ENCODE measurements around the gene PPP1R3E. TPM values are rescaled to one million over a fixed set of nuclear protein-coding genes. Genes with fewer than 3 reads are reported as not detected.
A peak's percentile ranks its signal among the peaks of the same experiment; 100 is the strongest.
"Not testable (repeated sequence)": the region's sequence is repeated elsewhere in the genome, so short reads cannot be mapped to it uniquely, and the experiment has no call there.

The PPP1R3E gene
- total RNA-seq, 1 donor: 10.9 TPM

DNA sequence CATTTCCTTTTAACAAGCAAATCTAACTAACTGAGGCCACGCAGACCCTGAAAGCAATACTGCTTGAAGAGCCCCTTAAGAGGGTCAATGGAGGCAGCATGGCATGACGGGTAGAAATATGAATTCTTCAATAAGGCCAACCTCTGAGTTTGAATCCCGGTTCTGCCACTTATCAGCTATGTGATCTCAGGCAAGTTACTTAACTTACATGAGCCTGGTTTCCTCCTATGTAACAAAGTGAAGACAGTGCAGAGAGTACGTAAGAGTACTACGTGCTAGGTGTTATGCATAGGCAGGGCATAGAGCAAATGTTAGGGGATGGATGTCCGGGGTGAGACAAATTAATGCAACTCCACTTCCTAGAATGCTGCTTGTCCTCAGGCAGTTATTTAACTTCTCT is 21.4 kb downstream of the PPP1R3E start:
- H3K4me3 ChIP-seq (ENCODE audit: low read depth, low read length): no peak overlapping the region
- no peak for DNase-seq (ENCODE audit: low read depth)
- TF ChIP-seq, protein P1, sequence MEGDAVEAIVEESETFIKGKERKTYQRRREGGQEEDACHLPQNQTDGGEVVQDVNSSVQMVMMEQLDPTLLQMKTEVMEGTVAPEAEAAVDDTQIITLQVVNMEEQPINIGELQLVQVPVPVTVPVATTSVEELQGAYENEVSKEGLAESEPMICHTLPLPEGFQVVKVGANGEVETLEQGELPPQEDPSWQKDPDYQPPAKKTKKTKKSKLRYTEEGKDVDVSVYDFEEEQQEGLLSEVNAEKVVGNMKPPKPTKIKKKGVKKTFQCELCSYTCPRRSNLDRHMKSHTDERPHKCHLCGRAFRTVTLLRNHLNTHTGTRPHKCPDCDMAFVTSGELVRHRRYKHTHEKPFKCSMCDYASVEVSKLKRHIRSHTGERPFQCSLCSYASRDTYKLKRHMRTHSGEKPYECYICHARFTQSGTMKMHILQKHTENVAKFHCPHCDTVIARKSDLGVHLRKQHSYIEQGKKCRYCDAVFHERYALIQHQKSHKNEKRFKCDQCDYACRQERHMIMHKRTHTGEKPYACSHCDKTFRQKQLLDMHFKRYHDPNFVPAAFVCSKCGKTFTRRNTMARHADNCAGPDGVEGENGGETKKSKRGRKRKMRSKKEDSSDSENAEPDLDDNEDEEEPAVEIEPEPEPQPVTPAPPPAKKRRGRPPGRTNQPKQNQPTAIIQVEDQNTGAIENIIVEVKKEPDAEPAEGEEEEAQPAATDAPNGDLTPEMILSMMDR (IDR thresholded peaks at IDR 0.05; ENCODE audit: insufficient read depth, low read length): no peak

DNA sequence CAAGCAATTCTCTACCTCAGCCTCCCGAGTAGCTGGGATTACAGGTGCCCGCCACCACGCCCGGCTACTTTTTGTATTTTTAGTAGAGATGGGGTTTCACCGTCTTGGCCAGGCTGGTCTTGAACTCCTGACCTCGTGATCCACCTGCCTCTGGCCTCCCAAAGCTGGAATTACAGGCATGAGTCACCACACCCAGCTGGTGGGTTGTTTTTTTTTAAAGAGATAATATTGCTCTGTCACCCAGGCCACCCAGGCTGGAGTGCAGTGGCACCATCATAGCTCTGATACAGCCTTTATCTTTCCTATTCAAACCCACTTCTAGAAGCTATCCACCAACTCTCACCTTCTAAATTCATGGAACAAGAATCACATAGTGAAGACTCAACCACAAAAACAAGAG is 24.7 kb downstream of the PPP1R3E start:
- not testable (repeated sequence) for H3K4me3 ChIP-seq (ENCODE audit: low read depth, low read length); DNase-seq (ENCODE audit: low read depth)

DNA sequence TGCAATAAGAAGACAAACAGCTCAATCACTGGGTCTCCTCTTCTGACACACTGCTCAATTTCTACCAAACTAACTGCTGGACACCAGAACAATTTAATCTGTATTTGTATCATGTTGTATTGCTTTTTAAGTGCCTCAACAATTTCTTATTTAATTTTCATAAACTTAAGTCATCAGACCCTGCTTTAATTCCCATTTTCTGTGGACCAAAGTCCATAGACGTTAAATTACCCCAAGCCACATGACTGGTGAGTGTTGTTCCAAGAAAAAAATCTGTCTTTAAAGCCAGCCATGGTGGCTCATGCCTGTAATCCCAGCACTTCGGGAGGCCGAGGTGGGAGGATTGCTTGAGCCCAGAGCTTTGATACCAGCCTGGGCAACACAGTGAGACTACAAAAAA is 25.5 kb downstream of the PPP1R3E start:
- TF ChIP-seq, protein P1 (IDR thresholded peaks at IDR 0.05; ENCODE audit: insufficient read depth, low read length): no peak
- no peak overlapping the region for H3K4me3 ChIP-seq (ENCODE audit: low read depth, low read length)
- no peak for DNase-seq (ENCODE audit: low read depth)

DNA sequence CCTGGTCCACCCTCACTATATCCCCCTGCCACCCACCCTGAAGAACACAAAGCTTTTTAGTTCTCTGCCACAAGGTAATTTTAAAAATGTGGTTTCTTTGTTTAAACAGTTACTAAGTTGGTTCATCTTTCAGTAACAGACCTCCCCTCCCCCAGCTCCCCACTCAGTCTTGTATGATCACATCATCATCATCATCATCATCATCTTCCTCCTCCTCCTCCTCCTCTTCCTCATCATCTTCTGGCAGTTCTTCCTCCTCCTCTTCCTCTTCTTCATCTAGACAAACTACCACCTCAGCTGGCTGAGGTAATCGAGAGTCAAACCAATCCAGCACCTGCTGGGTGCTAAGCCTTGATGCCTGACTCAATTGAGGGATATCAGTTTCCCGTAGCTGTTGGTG is 27.2 kb downstream of the PPP1R3E start:
- TF ChIP-seq, protein P1 (IDR thresholded peaks at IDR 0.05; ENCODE audit: insufficient read depth, low read length): no peak
- no peak for DNase-seq (ENCODE audit: low read depth)
- no peak overlapping the region for H3K4me3 ChIP-seq (ENCODE audit: low read depth, low read length)

DNA sequence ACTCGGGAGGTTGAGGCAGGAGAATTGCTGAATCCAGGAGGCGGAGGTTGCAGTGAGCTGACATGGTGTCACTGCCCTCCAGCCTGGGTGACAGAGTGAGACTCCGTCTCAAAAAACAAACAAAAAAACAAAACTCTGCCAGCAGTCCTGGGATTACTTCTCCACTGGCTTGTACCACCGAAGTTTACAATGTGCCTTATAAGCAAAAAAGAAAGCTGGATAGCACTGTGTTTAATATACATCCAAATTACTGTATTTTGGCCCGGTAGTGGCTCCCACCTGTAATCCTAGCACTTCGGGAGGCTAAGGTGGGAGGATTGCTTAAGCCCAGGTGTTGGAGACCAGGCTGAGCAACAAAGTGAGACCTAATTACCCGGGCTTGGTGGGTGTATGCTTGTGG is 33.5 kb downstream of the PPP1R3E start:
- TF ChIP-seq, protein P1 (IDR thresholded peaks at IDR 0.05; ENCODE audit: insufficient read depth, low read length): no peak
- DNase-seq (ENCODE audit: low read depth): no peak
- H3K4me3 ChIP-seq (ENCODE audit: low read depth, low read length): no peak overlapping the region

DNA sequence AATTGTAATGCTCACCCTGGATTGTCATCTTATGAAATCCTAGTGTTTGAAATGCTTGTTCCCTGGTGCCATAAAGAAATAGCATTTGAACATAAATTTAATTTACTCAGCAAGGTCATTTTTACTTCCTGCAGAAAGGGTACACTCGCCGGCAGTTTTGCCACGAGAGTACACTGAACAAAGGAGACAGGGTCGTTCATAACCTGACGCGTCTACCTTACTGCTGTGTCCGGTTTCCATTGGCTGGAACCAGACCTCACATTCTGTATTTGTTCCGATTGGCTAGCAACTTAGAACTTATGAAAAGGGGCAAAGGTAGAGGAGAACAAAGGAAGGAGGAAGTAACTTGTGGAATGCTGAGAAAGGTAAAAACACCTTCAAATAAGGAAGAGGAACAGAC is 41.8 kb downstream of the PPP1R3E start:
- not testable (repeated sequence) for DNase-seq (ENCODE audit: low read depth); H3K4me3 ChIP-seq (ENCODE audit: low read depth, low read length)

DNA sequence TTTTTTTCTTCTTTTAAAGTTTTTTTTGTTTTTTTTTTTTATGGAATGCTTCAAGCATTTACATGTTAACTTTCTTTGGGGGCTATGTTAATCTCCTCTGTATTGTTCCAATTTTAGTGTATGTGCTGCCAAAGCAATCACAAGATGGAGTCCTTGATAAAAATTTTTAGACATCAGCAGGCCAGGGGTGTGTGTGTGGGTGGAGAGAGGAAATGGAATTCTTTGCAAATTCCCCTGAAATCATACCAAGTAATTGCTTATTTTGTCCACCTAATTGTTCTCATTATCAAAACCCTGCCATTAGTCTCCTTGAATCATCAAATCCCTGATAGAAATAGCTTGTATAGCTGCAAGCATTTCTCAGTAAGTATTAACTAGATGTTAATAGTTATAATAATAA is 43.2 kb downstream of the PPP1R3E start:
- TF ChIP-seq, protein P1 (IDR thresholded peaks at IDR 0.05; ENCODE audit: insufficient read depth, low read length): no peak
- H3K4me3 ChIP-seq (ENCODE audit: low read depth, low read length): no peak overlapping the region
- DNase-seq (ENCODE audit: low read depth): peak; percentile 2

DNA sequence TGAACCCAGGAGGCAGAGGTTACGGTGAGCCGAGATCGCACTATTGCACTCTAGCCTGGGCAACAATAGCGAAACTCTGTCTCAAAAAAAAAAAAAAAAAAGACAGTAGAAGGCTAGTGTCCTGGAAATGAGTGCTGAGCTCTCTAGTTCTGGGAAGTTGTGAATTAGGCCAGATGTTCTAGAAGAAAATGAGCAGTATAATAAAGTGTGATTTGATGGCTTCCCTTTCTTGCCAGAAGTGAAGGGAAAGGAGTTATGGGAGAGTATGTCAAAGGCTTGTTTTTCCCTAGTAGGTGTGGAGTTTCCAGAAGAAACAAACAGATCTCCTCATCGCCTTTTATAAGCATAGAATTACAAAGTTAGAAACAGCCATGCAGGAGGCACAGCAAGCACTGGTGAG is 44.4 kb downstream of the PPP1R3E start:
- DNase-seq (ENCODE audit: low read depth): no peak
- TF ChIP-seq, protein P1 (IDR thresholded peaks at IDR 0.05; ENCODE audit: insufficient read depth, low read length): no peak
- no peak overlapping the region for H3K4me3 ChIP-seq (ENCODE audit: low read depth, low read length)

All from fibroblast of the aortic adventitia (primary cell).